GM21360 (cell line): ENCODE data around the gene PLCB1.
"Not testable (repeated sequence)": the region's sequence is repeated elsewhere in the genome, so short reads cannot be mapped to it uniquely, and the experiment has no call there.

Source experiments
- ATAC-seq: cut with Tn5 transposase; IDR thresholded peaks from one replicate; pipeline ENCODE4 v1.9.1; 2021; ENCODE audit warnings: mild to moderate bottlenecking, moderate library complexity; ENCODE audit not compliant: unreplicated experiment

PLCB1 gene

DNA sequence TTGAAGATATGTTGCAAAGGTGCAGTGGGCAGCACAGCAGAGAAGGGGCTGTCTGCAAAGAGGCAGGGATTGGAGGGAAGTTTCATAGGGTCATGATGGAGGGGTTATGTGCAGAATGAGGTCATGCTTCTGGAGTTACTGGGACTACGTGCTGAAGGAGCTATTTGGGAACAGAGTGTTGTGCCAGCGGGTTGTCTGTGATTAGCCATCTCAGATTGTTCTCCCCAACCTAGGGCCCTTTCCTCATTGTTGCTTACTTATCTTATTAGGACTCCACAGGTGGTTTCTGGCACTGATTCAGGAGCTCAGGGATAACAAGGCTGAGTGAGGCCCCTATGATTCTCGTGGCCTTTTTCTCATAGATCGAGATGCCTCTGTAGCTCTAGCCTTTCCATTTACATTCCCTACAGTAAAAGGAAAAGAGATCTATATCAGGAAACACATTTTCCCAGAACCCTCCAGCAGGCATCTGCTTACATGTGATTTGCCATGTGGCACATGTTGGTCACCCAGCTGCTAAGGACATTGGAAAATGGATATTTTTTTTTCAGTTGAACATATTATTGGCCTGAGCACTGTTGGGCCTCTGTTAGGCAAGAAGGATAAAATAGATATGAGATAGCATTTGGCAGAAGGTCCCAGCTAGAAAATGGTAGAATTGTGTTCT lies 507.2 kb downstream of the PLCB1 start:
- no peak for ATAC-seq

DNA sequence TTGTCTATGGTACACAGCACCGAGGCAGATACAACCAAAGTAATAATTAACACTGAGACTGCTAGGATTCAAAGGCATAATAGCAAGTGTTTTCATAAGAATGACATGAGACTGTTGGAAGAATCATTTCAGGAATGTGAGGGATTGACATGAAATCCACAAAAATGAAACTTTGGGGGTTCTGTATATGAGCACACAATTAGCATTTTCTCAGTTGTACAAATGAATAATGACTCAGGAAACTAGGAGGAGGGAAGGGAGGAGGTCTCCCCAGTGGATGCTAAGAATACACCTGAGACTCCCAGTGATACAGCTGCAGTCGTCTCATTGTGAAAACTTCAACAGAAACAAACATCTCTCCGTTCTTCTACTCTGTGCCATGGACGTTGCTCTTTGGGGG lies 508.4 kb downstream of the PLCB1 start:
- no peak for ATAC-seq

DNA sequence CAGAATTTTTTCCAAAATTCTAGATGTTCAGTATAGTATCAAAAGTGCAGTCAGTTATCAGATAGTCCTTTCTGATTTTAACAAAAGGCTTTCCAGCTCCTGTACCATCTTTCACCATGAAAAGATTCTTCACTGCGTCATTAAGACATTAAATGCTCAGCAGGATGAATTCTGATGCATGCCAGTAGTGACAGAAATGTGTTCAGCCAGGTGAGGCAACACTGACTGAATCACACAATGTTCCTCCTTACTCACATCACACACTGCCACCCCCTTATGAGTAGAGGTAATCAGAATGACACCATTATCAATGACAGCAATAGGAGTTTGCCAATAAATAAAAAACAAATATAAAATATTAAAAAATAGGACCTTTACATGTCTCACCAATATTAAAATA lies 510.2 kb downstream of the PLCB1 start:
- no peak for ATAC-seq

DNA sequence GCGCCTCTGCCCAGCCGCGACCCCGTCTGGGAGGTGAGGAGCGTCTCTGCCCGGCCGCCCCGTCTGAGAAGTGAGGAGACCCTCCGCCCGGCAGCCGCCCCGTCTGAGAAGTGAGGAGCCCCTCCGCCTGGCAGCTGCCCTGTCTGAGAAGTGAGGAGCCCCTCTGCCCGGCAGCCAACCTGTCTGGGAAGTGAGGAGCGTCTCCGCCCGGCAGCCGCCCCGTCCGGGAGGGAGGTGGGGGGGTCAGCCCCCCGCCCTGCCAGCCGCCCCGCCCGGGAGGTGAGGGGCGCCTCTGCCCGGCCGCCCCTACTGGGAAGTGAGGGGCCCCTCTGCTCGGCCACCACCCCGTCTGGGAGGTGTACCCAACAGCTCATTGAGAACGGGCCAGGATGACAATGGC lies 512.4 kb downstream of the PLCB1 start:
- ATAC-seq: not testable (repeated sequence)

DNA sequence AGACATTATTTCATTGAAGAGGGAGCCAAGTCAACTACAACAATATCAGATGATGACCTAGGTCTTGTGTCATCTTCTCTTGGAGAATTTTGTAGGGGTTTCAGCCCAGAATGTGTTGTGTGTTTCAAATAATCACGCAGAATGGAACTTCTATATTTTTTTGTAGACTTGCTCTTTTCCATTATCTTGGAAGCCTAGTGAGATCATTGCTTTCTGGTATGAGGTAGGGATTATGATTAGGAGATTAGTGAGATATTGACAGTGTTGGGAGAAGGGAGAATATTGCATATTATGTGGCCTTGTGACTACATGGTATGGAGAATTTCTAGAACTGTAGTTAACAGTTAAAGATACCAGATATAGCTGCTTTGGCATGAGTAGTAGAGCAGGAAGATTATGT lies 513.3 kb downstream of the PLCB1 start:
- ATAC-seq: no peak

DNA sequence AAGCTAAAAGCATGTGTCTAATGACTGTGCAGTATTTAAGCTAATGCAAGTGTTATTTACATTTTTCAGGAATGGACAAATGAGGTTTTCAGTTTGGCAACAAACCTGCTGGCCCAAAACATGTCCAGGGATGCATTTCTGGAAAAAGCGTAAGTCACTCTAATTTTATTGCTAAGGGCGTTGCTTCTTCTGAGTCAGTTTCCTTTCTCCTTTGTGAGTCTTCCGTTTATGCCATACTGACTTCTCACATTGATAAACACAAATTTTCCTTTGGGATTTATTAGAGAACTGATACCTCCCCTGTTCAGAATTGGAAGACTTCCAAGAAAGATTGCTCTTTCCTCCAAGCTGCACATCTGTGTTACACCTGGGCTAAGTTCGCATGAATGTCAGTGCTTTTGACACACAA lies 514.0 kb downstream of the PLCB1 start:
- no peak for ATAC-seq

DNA sequence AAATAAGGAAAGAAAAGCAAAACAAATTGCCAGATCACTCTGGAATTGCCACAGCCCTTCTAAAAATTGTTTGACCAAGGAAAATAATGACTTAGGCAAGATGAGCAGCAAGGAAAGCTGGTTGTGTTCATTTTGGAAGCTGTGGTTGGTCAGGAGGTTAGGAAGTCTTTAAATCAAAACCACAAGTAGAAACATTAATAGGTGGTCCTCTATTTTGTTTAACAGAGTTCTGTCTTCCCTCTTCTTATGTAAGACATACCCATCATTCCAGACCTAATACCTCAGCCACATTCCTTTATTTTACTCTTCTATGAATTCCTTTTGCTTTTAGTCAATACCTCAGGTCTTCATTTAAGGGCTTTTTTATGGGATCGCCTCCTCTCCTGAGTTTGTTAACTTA lies 514.6 kb downstream of the PLCB1 start:
- ATAC-seq: no peak

DNA sequence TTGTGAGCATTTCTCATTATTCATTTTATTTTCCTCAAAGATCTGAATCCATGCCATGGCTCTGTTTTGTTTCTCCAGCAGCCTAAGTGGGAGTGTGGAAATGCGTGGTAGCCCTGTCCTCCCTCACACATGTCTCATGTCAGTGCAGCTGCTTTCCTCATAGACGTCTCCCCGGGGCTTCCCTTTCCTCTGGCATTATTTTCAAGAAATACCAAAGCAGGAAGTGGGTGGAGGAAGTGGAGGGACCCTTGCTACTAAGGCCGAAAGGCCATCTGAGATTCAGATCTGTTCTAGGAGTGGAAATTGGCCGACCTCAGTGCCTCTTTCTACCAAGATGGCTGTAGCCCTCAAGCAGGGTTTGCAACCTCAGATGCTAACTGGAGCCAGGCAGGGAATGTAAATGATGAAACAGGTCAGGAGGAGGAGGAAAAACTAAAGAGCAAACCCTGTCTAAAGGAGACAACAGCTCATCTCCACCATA lies 515.9 kb downstream of the PLCB1 start:
- no peak for ATAC-seq

DNA sequence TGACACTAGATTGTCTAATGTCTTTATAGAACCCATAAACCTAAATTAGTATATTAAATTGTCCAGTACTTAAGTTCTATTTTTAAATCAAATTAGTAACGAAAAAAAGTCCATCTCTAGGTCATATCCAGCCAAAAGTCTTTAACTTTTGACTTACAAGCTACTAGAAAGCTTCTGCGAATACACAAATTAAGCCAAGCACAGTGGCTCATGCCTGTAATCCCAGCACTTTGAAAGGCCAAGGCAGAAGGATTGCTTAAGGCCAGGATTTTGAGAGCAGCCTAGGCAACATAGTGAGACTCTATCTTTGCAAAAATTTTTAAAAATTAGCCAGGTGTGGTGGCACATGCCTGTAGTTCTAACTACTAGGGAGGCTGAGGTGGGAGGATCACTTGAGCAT lies 516.4 kb downstream of the PLCB1 start:
- ATAC-seq: no peak

DNA sequence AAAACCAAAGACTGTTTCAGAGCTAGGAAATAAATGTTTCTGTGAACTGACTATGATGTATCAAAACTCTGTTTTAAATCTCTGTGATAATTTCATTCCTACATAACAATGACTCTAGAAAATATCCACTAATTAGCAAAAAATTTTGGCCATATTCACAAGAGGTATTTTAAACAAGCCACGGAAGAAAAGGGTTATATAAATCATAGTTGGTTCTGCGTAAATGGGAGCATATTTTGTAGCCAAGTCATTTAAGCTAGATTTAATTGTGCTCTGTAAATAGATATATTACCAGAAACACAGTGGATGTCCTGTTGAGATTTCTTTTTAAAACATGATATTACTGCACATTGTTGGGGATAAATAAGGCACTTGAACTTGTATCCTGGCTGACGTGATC lies 520.3 kb downstream of the PLCB1 start:
- ATAC-seq: no peak

DNA sequence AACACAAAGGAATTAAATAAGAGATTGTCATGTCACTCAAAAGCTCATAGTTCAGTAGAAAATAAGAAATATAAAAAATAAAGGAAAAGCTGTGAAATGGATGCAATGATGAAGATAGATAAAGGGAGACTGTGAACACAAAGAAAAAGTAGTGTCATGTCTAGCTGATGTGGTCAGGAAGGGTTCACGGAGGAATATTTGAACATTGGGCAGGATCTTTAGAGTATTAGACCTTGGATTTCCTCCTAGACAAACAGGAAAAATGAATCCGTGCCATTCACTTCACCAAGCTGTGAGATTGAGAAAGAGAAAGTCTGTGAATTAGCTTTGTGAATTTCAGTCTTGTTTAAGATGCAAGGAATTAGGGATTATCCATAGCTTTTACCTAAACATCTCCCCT lies 522.4 kb downstream of the PLCB1 start:
- ATAC-seq: no peak

DNA sequence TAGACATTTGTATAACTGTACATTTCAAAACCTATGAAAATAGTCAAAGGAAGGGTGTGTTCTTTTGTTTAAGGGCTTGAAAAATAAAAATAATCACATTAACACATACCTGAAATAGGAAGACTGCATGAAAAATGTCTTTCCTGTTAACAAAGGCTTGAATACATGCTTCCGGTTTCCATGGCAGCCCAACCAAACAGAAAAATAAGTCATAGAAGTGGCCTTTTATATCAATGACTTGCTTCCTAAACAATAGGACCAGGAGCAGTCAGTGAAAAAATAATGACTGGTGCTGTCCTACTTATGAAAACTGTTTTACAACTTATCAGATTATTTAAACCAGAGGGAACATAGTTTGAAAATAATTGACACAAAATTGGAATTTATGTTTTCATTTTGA lies 524.3 kb downstream of the PLCB1 start:
- no peak for ATAC-seq

DNA sequence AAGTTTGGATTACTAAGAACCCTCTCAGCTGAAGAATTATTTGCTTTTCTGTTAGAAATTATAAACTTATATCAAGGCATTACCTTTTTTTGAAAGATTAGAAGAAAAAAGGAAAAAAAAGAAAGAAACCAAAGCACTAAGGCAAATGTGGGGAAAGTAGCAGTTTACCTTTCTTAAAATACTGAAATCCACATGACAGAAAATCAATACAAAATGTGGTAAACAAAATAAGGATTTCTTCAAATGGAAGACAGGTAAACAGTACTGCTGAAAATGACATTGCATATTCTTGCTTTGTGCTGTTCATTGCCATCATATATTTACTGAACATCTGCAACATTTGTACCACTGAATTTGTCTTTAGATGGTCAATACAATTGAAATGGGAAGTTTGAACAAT lies 525.6 kb downstream of the PLCB1 start:
- no peak for ATAC-seq

DNA sequence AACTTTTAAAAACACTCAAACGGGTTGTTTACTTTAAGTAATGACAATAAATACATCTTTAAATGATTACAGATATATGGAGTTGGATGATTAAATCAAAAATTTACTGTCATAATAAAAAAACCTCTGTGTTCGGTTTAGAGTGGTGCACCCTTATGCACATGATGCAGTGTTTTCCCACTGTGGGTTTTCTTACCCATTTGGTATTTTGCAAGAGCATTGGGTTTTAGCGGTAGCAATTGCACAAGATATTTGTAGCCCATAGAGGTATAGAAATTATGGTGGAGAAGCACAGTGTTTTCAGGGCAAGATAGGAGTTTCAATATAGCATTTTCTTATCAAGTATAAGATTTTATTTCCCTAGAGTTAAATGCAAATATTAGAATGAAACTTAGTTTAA lies 526.0 kb downstream of the PLCB1 start:
- ATAC-seq: no peak

DNA sequence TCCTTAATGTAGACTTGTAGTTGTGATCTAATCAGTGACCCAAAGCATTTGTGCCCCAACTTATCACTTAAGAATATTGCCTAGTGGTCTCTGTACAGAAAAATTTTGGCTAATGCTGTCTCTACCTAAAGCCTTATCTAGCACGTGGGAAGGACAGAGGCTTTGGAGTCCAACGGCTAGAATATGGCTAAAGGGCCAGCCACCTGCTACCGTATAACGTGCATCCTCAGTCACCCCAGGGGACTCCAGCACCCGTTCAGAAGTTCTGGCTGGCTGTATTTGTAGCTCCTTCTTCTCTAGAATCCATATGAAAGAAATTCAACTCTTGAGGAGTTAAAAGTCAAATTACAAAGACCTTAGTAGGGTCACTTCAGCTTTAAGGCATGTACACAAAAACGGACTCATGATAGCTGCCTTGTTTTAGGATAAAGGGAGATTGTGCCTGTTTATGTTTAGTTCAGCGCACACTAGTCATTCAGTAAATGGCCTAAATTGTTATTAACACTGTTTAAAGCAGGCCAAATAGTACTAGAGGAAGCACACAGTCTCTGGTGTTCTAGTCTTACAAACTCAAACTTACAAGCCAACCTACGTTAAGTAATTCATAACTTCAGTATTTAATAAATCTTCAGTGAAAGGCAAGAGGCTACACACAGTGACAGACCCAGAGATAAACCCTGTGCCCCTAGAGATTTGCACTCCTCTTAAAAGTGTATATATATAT lies 529.3 kb downstream of the PLCB1 start:
- no peak for ATAC-seq

DNA sequence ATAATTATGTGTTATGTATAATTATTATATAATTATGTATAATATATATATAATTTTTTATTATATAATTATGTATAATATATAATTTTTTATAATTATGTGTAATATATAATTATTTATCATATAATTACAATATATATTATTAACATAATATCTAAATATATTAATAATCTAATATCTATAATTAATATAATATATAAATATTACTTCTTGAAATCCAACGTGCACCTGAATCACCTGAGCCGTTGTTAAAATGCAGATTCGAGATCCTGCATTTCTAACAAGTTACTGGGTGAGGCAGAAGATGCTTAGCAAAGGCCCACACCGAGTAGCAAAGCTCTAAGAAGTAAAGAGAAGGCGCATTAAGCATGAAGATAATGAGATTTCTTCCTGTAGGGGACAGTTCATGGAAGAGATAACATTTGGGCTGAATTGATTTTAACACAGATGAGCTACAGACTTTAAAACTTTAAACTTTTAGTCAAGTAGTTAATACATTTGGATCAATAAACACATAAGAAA lies 530.4 kb downstream of the PLCB1 start:
- ATAC-seq: no peak

DNA sequence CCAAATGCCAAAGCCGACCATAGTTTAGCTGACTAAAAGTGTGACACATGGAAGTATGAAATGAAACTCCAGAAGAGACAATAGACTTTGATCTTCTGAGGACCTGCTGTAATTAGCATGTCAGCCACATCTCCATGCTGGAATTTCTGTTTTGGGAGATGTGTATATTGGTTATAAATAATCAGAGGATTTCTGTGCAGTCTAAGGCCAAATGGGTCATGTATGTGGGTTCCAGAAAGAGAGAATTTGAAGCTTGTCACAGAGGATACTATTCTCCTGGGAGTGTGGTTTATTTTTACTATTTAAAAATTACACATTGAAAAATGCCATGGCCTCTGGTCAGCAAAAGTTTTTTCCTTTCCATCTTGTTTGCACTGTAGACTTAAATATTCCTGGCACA lies 531.4 kb downstream of the PLCB1 start:
- no peak for ATAC-seq

DNA sequence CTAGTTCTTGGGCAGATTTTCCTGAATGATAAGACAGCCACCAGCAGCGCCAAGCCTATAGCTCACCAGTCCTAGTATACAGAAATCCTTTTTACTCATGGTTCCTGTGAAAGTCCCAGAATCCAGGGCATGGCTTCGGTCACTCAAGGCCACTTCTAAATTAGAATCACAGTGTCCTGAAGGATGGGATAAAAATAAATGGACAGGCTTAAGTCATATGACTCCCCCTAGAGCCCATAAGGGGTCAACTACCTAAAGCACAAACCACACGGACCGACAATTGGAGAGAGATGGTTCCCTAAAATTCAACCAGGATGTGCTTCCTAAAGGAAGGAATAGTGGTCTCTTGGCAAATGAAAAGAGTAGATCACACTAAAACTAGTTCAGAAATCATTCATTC lies 532.7 kb downstream of the PLCB1 start:
- no peak for ATAC-seq

DNA sequence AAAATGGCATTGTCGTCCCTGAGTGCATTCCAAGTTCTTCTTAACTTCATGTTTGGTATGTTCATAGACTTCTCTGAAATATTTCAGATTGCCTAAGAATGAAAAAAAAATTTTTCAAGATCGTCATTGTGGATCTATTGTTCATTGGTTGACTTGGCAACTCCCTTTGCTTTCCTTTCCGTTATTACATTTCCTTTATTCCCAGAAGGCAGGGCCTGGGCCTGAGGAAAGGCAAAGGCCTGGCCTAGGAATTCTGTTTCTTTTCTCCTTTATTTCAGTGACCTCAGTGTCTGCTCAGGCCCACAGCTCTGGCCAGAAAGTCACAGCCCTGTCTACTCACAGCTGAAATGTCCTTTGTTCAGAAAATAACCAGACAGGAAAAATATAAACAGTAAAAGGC lies 535.2 kb downstream of the PLCB1 start:
- ATAC-seq: no peak

DNA sequence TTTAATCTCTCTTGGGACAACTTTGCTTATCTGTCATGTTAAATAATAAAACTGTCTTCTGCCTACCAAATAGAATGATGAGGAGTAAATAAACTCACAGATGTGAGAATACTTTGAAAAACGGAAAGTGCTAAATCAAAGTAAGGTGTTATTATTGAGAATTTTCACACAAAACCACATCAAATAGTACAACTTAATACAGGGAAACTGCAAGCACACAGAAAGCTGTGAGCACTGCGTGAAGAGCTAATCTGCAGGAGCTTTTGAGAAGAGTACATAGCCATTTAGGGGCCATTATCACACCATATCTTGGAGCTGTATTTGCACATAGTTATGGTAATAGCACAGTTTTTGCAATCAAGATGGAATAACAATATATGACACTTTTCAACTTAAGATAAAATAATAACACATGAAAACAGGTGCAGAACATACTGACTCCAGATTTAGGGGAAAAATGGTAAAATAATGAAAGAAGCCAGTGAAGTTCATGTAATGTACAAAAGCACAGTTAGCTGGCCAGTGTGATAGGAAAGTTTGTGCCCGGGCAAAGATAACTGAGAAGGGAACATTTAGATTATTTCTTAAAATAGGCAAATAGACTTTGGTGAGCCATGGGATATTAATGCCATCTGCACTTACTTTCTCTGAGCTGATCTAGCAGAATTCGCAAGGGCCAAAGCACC lies 538.3 kb downstream of the PLCB1 start:
- ATAC-seq: no peak

DNA sequence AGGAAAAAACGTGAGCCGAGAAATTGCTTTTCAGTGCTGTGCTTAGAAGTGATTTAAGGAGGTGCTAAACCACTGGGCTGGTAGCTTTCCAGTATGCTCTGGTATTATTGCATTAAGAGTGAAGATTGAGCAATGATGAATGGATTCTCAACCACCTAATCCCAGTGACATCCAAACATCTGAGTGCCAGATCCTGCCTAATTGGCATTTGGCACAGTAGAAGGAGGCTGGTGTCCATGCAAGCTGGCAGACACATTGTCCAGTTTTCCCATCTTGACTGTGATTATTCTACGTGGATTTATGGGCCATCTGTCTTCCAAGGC lies 538.8 kb downstream of the PLCB1 start:
- ATAC-seq: no peak

DNA sequence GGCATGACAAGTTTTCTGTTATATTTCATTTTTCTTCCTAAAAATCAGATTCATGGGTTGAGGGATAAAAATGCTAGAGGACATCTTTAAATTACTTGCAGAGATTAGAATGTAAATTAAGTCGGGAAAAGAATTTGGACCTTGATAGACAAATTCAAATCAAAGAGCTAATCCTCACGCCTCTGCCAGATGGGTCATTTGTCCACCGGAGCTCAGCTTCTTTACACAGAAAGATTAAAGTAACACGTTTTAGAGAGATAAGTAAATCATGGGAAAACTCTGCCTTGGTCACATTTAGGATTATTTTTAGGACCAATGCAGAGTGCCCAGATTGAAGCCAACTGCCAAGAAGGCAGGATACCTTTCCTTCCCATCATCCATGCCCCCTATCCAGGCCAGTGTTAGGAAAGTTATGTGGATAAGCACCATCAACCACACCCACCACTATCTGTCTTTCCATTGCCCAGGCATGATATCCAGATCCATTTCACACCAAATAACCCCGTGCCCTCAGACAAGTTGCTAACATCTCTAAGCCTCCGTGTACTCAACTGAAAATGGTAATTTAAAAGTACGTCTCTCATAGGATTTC lies 539.4 kb downstream of the PLCB1 start:
- no peak for ATAC-seq
